GM19025 (cell line): ENCODE data around the gene ANKFN1.

ENCODE experiments used
- ATAC-seq: cut with Tn5 transposase; IDR thresholded peaks from one replicate; pipeline ENCODE4 v1.9.1; 2021; ENCODE audit warnings: mild to moderate bottlenecking, low read depth, moderate library complexity; ENCODE audit not compliant: unreplicated experiment

The ANKFN1 gene

GRCh38 chr17:56488800-56489199 is 335.5 kb downstream of the ANKFN1 start:
- ATAC-seq, result no peak

GRCh38 chr17:56489980-56490379 is 336.7 kb downstream of the ANKFN1 start:
- no peak for ATAC-seq

GRCh38 chr17:56495556-56495955 is 342.3 kb downstream of the ANKFN1 start:
- ATAC-seq, result no peak

GRCh38 chr17:56497132-56497531 is 343.9 kb downstream of the ANKFN1 start:
- ATAC-seq, result no peak

GRCh38 chr17:56499799-56500388 is 346.6 kb downstream of the ANKFN1 start:
- no peak for ATAC-seq

GRCh38 chr17:56502120-56502654 is 348.9 kb downstream of the ANKFN1 start:
- no peak for ATAC-seq

- no peak for ATAC-seq
Measured at GRCh38 chr17:56505154-56505756, 352.0 kb downstream of the ANKFN1 start.

- no peak for ATAC-seq
Measured at GRCh38 chr17:56506349-56506748, 353.1 kb downstream of the ANKFN1 start.

GRCh38 chr17:56510554-56511342 is 357.5 kb downstream of the ANKFN1 start:
- ATAC-seq, result no peak

GRCh38 chr17:56514264-56514663 is 361.0 kb downstream of the ANKFN1 start:
- ATAC-seq, result no peak

GRCh38 chr17:56514899-56515298 is 361.6 kb downstream of the ANKFN1 start:
- no peak for ATAC-seq

- ATAC-seq, result no peak
Measured at GRCh38 chr17:56521414-56522141, 368.3 kb downstream of the ANKFN1 start.

GRCh38 chr17:56523042-56523441 is 369.8 kb downstream of the ANKFN1 start:
- ATAC-seq, result no peak

- ATAC-seq, result no peak
Measured at GRCh38 chr17:56528696-56529095, 375.4 kb downstream of the ANKFN1 start.

- no peak for ATAC-seq
Measured at GRCh38 chr17:56532926-56533325, 379.7 kb downstream of the ANKFN1 start.

- no peak for ATAC-seq
Measured at GRCh38 chr17:56536766-56537165, 383.5 kb downstream of the ANKFN1 start.

- no peak for ATAC-seq
Measured at GRCh38 chr17:56540836-56541235, 387.6 kb downstream of the ANKFN1 start.

GRCh38 chr17:56543280-56543679 is 390.0 kb downstream of the ANKFN1 start:
- ATAC-seq, result no peak

- no peak for ATAC-seq
Measured at GRCh38 chr17:56545106-56545505, 391.8 kb downstream of the ANKFN1 start.

- ATAC-seq, result no peak
Measured at GRCh38 chr17:56545930-56546329, 392.7 kb downstream of the ANKFN1 start.

- ATAC-seq, result no peak
Measured at GRCh38 chr17:56548661-56549060, 395.4 kb downstream of the ANKFN1 start.
